Cardiac muscle cell (in vitro differentiated cells and primary cell): Measurements from ENCODE around the gene MVK. TPM values are rescaled to one million over a fixed set of nuclear protein-coding genes. Genes with fewer than 3 reads are reported as not detected.
A peak's percentile ranks its signal among the peaks of the same experiment; 100 is the strongest.

ENCODE experiments used
- DNase-seq, 2 donors: peaks; one replicate each; pipeline versions ENCODE4 v3.0.0 to v3.0.0-alpha.2; 2010 to 2017; ENCODE audit warnings: low read depth in 1 of 2, low spot score in 1 of 2
- H3K27ac ChIP-seq: fragments of 200-600 bp; sonication (generic); 2 replicates; pipeline ENCODE4 v1.5.1; 2016
- H3K27me3 ChIP-seq: fragments of 200-600 bp; sonication (generic); 2 replicates; pipeline ENCODE4 v1.6.0; 2016; ENCODE audit warnings: control low read depth
- H3K36me3 ChIP-seq: fragments of 200-600 bp; sonication (generic); 2 replicates; pipeline ENCODE4 v1.5.1; 2016; ENCODE audit warnings: control low read depth
- H3K4me1 ChIP-seq: fragments of 200-600 bp; sonication (generic); 2 replicates; pipeline ENCODE4 v1.8.1; 2017; ENCODE audit warnings: low read depth, mild to moderate bottlenecking, mixed run types
- H3K4me3 ChIP-seq: fragments of 200-600 bp; sonication (generic); 2 replicates; pipeline ENCODE4 v1.5.1; 2016; ENCODE audit warnings: mild to moderate bottlenecking
- H3K9me3 ChIP-seq: fragments of 200-600 bp; sonication (generic); 2 replicates; pipeline ENCODE4 v1.5.1; 2017; ENCODE audit warnings: low read depth, mild to moderate bottlenecking, control low read depth
- polyA plus RNA-seq: library from polyadenylated mRNA; unstranded; fragments of >200 nt; fragmentation: Nextera tagmentation; extraction: Ambion mirVana; gene quantifications from 2 replicates; pipeline ENCODE4 v1.2.1, GENCODE V29; 2016
- total RNA-seq: library from RNA; depleted of rRNA; stranded (reverse); fragments of >200 nt; gene quantifications from 2 replicates; pipeline ENCODE4 v1.2.3, GENCODE V29; 2016
- TF ChIP-seq, protein P1 (sequence below): IDR thresholded peaks from 2 replicates; pipeline ENCODE4 v1.5.1; 2012; ENCODE audit warnings: low read depth, mild to moderate bottlenecking, low read length

Gene MVK
- total and polyA plus RNA-seq, 2 experiments from 2014 or later = 29.0 to 56.1 TPM

- peaks cover 34% of the 10 kb centered on the region for H3K4me1 ChIP-seq
- peak overlapping the region; percentile 11 for H3K27ac ChIP-seq
- DNase-seq = no peak
- TF ChIP-seq, protein P1, sequence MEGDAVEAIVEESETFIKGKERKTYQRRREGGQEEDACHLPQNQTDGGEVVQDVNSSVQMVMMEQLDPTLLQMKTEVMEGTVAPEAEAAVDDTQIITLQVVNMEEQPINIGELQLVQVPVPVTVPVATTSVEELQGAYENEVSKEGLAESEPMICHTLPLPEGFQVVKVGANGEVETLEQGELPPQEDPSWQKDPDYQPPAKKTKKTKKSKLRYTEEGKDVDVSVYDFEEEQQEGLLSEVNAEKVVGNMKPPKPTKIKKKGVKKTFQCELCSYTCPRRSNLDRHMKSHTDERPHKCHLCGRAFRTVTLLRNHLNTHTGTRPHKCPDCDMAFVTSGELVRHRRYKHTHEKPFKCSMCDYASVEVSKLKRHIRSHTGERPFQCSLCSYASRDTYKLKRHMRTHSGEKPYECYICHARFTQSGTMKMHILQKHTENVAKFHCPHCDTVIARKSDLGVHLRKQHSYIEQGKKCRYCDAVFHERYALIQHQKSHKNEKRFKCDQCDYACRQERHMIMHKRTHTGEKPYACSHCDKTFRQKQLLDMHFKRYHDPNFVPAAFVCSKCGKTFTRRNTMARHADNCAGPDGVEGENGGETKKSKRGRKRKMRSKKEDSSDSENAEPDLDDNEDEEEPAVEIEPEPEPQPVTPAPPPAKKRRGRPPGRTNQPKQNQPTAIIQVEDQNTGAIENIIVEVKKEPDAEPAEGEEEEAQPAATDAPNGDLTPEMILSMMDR = no peak
- H3K36me3 ChIP-seq = no peaks in the 10 kb centered on the region
- H3K9me3 ChIP-seq = no peaks in the 10 kb centered on the region
- H3K27me3 ChIP-seq = no peaks in the 10 kb centered on the region
- no peak overlapping the region for H3K4me3 ChIP-seq
These were observed 32.8 kb upstream of the MVK start for GRCh38 chr12:109540526-109541412.

- Histone ChIP-seq H3K4me3 (no peak overlapping the region), H3K36me3 (no peaks in the 10 kb centered on the region), H3K4me1 (peaks cover 35% of the 10 kb centered on the region), H3K27ac (peak overlapping the region; percentile 11), H3K9me3 (no peaks in the 10 kb centered on the region), H3K27me3 (no peaks in the 10 kb centered on the region)
- TF ChIP-seq, protein P1 = no peak
- DNase-seq = no peak
These were observed 32.2 kb upstream of the MVK start for GRCh38 chr12:109541413-109541726.

DNA sequence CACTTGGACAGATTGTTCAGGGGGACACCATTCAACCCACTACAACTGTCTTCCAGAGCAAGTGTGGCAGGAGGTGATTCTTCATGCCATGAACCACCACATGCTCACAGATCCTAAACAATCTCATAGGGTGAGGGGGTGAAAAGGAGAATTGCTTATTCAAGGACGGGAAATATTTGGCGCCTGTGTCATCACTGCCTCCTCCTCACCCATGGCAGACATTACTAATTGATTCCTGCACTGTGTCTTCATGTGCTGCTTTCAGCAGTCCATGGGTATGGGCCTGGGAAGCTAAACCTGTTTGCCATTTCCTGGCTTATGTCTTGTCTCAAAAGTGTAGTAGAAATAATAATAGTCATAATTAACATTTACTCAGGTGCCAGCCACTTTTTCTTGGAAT is 31.6 kb upstream of the MVK start:
- no peaks in the 10 kb centered on the region for H3K9me3 ChIP-seq
- H3K36me3 ChIP-seq = no peaks in the 10 kb centered on the region
- no peak overlapping the region for H3K4me3 ChIP-seq
- H3K4me1 ChIP-seq = peaks cover 35% of the 10 kb centered on the region
- no peak overlapping the region for H3K27ac ChIP-seq
- TF ChIP-seq, protein P1 = no peak
- DNase-seq = peak in 1 of 2 donors; percentile 42
- no peaks in the 10 kb centered on the region for H3K27me3 ChIP-seq

DNA sequence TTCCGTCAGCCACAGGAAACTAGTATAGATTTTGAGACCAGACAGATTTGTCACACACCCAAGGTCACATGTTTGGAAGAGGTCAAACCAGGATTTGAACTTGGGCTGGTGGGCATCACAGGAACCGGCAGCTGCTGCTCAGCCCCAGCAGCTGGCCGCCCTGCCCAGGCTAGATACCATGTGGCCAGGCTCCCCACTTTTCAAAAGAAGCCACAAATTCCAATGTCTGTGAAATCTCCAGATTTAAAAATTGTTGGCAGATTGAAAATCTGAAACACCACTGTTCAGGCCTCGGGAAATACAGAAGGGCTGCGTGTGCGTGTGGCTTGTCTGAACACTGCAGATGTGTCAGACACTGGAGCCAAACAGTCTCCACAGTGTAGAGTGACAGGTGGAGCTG is 30.7 kb upstream of the MVK start:
- TF ChIP-seq, protein P1 = no peak
- DNase-seq = no peak
- H3K4me3 ChIP-seq = no peak overlapping the region
- peak overlapping the region; percentile 32 for H3K27ac ChIP-seq
- H3K4me1 ChIP-seq = peaks cover 33% of the 10 kb centered on the region
- H3K36me3 ChIP-seq = no peaks in the 10 kb centered on the region
- no peaks in the 10 kb centered on the region for H3K9me3 ChIP-seq
- H3K27me3 ChIP-seq = no peaks in the 10 kb centered on the region

DNA sequence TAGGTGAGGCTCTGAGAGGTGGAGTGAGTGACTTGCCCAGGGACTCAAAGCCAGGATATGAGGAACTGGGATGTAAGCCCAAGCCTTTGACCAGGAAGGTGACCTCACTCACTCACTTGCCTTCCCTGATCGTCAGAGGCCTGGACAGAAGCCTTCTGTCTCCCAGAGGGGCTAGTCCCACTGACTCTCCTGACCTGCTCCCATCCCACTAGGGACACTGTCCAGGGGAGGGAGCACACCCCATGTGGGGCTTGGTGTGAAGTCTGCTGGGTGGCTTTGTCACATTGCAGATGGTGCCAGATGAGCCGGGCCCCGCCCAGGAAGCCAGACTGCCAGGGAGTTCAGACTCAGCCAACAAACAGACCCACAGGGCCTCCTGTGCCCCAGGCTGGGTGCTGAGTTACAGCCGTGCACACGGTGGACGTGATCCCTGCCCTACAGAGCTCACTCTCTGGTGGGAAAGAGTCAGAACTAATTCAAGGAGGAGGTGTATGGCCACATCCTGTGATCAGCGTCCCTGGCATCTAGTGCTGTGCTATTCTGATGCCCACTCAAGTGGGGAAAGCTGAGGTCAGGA is 28.6 kb upstream of the MVK start:
- Histone ChIP-seq H3K4me3 (no peak overlapping the region), H3K27ac (no peak overlapping the region), H3K36me3 (no peaks in the 10 kb centered on the region), H3K9me3 (no peaks in the 10 kb centered on the region), H3K4me1 (peaks cover 25% of the 10 kb centered on the region), H3K27me3 (no peaks in the 10 kb centered on the region)
- peak in 1 of 2 donors; percentile 24 for DNase-seq
- TF ChIP-seq, protein P1 = no peak
